GM13976 (cell line): ENCODE results near the gene SNX22.

Experiments used
- DNase-seq: peaks from one replicate; pipeline ENCODE4 v3.0.0; 2012; ENCODE audit warnings: low spot score
- CTCF ChIP-seq: IDR thresholded peaks from 2 replicates; pipeline ENCODE4 v1.5.1; 2012; ENCODE audit warnings: borderline replicate concordance, mild to moderate bottlenecking; ENCODE audit not compliant: insufficient read depth; ENCODE audit errors: extremely low read depth, missing control alignments, control extremely low read depth
- in situ Hi-C: fragments of 300-500 bp; cut with MboI; formaldehyde crosslinking; loops from one replicate; pipeline ENCODE4 v1.12.0; 2022; ENCODE audit warnings: low sequenced_read_pairs, mixed read lengths, inconsistent platforms; ENCODE audit not compliant: unreplicated experiment

SNX22 gene

GRCh38 chr15:64163659-64164362, 12.3 kb downstream of the SNX22 start:
- DNase-seq, result no peak
- TF ChIP-seq CTCF, result no peak
- in situ Hi-C loops, result no loop called here

- in situ Hi-C loops, result no loop called here
- TF ChIP-seq CTCF, result no peak
- no peak for DNase-seq
Measured at GRCh38 chr15:64164436-64164835, 12.9 kb downstream of the SNX22 start.

GRCh38 chr15:64166102-64166890, 14.8 kb downstream of the SNX22 start:
- in situ Hi-C loops, result no loop called here

GRCh38 chr15:64180235-64180824, 28.8 kb downstream of the SNX22 start:
- no peak for TF ChIP-seq CTCF
- peak; percentile 48 for DNase-seq
- in situ Hi-C loops, result no loop called here

More at GRCh38 chr15:64166102-64166890, 14.8 kb downstream of the SNX22 start:
- no peak for DNase-seq
- no peak for TF ChIP-seq CTCF

GRCh38 chr15:64182859-64183370, 31.4 kb downstream of the SNX22 start:
- TF ChIP-seq CTCF, result no peak
- DNase-seq, result no peak
- in situ Hi-C loops, result no loop called here

- in situ Hi-C loops, result no loop called here
- no peak for DNase-seq
Measured at GRCh38 chr15:64185146-64185911, 33.8 kb downstream of the SNX22 start.

More at GRCh38 chr15:64185146-64185911, 33.8 kb downstream of the SNX22 start:
- TF ChIP-seq CTCF, result no peak
